ENCODE measurements around the gene PMIS2. TPM values are rescaled to one million over a fixed set of nuclear protein-coding genes. Genes with fewer than 3 reads are reported as not detected.

Gene PMIS2
- total RNA-seq, 8 experiments from 2014 or later: 0.66 TPM; not detected in 7

DNA sequence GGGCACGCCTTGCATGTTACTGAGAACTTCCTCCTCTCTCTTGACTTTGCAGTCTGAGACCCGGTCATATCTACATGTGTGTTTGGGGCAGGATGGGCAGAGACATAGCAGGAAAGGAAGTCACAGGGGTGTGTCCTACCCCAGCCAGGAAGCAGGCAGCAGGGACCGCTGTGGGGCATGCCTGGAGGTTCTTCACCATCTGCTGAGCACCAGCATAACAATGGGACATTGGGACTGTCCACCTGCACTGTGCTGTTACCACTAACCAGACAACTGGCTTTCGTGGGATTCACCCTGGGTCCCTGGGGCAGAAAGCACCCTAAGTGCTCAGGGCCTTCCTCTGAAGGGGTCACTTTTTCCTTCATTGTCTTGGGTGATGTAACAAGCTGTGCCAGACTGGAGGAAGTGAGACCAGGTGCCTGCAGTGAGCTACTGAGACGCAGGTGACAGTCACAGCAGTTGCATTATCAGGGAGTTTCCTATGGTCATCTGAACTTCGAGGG lies 23.9 kb downstream of the PMIS2 start:
- 0 to 75% (median 53%) methylated on average over 1 to 3 of the region's 6 CpGs; no CpG with 5 or more reads in 5 of the 10 experiments for WGBS, 10 experiments
- in situ Hi-C loops (cut with MboI; ENCODE audit: low pct_unique_long_range_greater_than_20kb in 2 of 9, low sequenced_read_pairs in 9 of 9, unreplicated experiment in 9 of 9): no loop called here

DNA sequence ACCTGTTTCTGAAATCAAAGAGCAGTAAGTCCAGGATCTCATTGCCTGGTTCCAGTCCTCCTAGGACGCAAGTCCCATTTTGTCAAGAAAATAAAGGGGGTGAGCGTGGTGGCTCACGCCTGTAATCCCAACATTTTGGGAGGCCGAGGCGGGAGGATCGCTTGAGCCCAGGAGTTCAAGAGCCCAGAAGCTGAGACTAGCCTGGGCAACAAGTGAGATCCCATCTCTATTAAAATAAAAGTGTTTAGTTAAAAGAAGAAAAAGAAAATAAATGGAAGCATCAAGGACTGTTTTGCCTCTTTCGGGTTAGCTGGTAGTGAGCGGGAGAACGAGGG lies 26.2 kb downstream of the PMIS2 start:
- ATAC-seq (replicated peaks in 6 of 8): peak in 1 of 8 experiments; percentile 9

More for the DNA sequence above, 23.9 kb downstream of the PMIS2 start:
- Histone ChIP-seq H3K27ac (no peak overlapping the region), H3K4me3 (no peak overlapping the region), H3K4me1 (replicated peaks in 1 of 2) (peaks cover 2 to 5% of the 10 kb centered on the region in 2 donors)
- ATAC-seq (replicated peaks in 6 of 8): no peak

DNA sequence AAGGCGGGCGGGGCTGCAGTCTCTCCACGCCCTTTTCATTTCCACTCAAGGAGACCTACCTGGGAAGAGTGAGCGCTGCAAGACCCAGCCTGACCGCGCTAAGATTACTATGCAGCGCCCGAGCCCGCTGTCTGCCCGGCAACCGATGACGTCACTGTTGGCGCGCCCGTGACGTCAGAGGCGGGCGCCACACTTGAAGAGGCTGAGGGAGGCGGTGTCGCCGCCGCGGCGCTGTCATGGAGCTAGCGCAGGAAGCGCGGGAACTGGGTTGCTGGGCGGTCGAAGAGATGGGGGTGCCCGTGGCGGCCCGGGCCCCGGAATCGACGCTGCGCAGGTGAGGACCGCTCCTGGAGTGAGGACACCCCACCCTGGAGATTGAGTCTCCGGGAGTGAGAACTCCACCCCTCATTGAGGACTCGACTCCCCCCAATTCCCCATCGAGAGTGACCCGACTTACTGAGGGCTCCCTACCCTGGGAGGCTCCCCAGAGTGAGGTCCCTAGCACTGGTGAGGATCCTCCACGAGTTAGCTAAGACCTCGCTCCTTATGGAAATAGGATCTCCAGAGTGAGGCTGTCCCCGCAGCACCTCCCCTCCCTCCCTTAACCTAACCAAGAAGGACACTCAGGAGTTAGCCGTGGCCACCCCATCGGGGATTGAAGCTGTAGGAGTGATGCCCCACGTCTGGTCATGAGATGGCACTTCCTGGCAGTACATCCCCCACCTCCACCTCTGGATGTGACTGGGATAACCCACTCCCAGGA lies 26.8 kb downstream of the PMIS2 start, which contains the start of gene HAUS5:
HAUS5 (plus strand) TSS at position 177 of the 763 bp plus-strand sequence; CDS start at position 237, 60 bp downstream.
- in situ Hi-C loops (cut with MboI; ENCODE audit: low pct_unique_long_range_greater_than_20kb in 2 of 9, low sequenced_read_pairs in 9 of 9, unreplicated experiment in 9 of 9): no loop called here
- peak; percentile 96 to 100 (median 99) for ATAC-seq (replicated peaks in 6 of 8)
- 0 to 10% (median 0%) methylated on average over 1 to 14 of the region's 47 CpGs; no CpG with 5 or more reads in 3 of the 10 experiments for WGBS, 10 experiments
- H3K27ac ChIP-seq: peak within 1 kb of the TSS in 1 of 2 donors; percentile 57
- peaks cover 2 to 5% of the 10 kb centered on the region in 2 donors for H3K4me1 ChIP-seq (replicated peaks in 1 of 2)
- peak within 1 kb of the TSS; percentile 69 to 99 (median 77) for H3K4me3 ChIP-seq

More for the DNA sequence above, 26.2 kb downstream of the PMIS2 start:
- Histone ChIP-seq H3K4me3 (peak overlapping the region; percentile 69 to 99 (median 77)), H3K4me1 (replicated peaks in 1 of 2) (peaks cover 2 to 5% of the 10 kb centered on the region in 2 donors), H3K27ac (no peak overlapping the region)
- in situ Hi-C loops (cut with MboI; ENCODE audit: low pct_unique_long_range_greater_than_20kb in 2 of 9, low sequenced_read_pairs in 9 of 9, unreplicated experiment in 9 of 9): no loop called here
- 0 to 62% (median 6%) methylated on average over 1 to 6 of the region's 9 CpGs; no CpG with 5 or more reads in 4 of the 10 experiments for WGBS, 10 experiments

DNA sequence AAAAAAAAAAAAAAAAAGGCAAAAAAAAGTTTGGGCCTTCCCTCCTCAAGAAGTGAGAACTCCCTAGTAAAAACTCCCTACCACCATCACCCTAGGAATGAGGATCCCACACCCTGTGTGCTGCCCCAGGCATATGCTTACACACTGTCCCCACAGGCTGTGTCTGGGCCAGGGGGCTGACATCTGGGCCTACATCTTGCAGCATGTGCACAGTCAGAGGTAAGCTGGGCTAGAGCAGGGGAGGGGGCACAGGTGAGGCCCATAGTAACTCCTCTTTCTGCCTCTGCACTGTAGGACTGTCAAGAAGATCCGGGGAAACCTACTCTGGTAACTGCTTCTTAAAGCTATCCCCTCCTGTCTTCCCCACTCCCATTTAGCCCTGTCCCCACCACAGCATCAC lies 27.6 kb downstream of the PMIS2 start:
- in situ Hi-C loops (cut with MboI; ENCODE audit: low pct_unique_long_range_greater_than_20kb in 2 of 9, low sequenced_read_pairs in 9 of 9, unreplicated experiment in 9 of 9): no loop called here
- Histone ChIP-seq H3K27ac (no peak overlapping the region), H3K4me1 (replicated peaks in 1 of 2) (peaks cover 2 to 5% of the 10 kb centered on the region in 2 donors), H3K4me3 (peak overlapping the region in 1 of 5 donors; percentile 85)
- ATAC-seq (replicated peaks in 6 of 8): no peak
- WGBS, 10 experiments: 67 to 80% methylated on average over 1 of the region's 1 CpG; no CpG with 5 or more reads in 8 of the 10 experiments

DNA sequence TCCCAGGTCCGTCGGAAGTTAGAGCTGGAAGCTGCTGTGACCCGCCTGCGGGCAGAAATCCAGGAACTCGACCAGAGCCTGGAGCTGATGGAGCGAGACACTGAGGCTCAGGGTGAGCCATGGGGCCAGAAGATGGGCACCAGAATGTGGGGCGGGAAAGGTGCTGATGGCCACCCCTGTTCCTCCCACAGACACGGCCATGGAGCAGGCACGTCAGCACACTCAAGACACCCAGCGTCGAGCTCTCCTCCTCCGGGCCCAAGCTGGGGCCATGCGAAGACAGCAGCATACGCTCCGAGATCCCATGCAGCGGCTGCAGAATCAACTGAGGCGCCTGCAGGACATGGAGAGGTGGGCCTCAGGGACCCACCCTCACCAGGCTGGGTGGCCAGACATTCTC lies 29.1 kb downstream of the PMIS2 start:
- no peak overlapping the region for H3K27ac ChIP-seq
- H3K4me1 ChIP-seq (replicated peaks in 1 of 2): peaks cover 2 to 5% of the 10 kb centered on the region in 2 donors
- no peak overlapping the region for H3K4me3 ChIP-seq
- in situ Hi-C loops (cut with MboI; ENCODE audit: low pct_unique_long_range_greater_than_20kb in 2 of 9, low sequenced_read_pairs in 9 of 9, unreplicated experiment in 9 of 9): no loop called here
- ATAC-seq (replicated peaks in 6 of 8): no peak
- 85 to 100% (median 92%) methylated on average over 1 to 6 of the region's 17 CpGs; no CpG with 5 or more reads in 5 of the 10 experiments for WGBS, 10 experiments

DNA sequence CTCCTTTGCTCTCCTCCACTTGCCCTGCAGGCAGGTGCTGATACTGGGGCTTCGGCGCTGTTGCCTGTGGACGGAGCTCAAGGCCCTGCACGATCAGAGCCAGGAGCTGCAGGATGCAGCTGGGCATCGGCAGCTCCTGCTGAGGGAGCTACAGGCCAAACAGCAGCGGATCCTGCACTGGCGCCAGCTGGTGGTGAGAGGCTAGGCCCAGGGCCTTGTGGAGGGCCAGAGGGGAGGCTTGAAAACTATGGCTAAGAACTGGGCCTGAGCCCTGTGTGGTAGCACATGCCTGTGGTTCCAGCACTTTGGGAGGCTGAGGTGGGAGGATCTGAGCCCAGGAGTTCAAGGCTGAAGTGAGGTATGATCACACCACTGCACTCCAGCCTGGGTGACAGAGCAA lies 32.9 kb downstream of the PMIS2 start:
- in situ Hi-C loops (cut with MboI; ENCODE audit: low pct_unique_long_range_greater_than_20kb in 2 of 9, low sequenced_read_pairs in 9 of 9, unreplicated experiment in 9 of 9): no loop called here
- ATAC-seq (replicated peaks in 6 of 8): no peak
- Histone ChIP-seq H3K4me3 (no peak overlapping the region), H3K4me1 (replicated peaks in 1 of 2) (no peaks in the 10 kb centered on the region), H3K27ac (no peak overlapping the region)
- WGBS, 10 experiments: 38 to 100% (median 40%) methylated on average over 1 to 3 of the region's 7 CpGs; no CpG with 5 or more reads in 7 of the 10 experiments

DNA sequence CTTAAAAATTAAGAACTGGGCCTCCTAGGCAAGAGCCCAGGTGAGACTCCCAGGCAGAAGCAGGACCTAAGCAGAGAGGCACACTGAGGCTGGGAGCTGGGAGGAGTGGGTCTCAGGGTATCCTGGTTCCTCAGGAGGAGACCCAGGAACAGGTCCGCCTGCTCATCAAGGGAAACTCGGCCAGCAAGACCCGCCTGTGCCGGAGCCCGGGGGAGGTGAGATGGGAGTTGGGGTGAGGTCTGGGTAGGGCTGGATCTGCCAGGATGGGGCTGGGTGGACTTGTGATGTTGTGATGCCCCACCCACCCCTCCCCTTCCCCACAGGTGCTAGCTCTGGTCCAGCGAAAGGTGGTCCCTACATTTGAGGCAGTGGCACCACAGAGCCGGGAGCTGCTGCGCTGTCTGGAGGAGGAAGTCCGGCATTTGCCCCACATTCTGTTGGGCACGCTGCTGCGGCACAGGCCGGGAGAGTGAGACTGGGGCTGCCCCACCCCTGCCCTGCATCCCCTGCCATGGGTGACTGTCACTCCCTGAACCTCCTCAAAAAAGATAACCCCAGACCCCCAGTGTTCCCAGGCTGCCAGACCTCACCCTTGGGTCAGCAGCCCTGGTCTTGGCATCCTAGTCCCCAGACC lies 33.4 kb downstream of the PMIS2 start:
- in situ Hi-C loops (cut with MboI; ENCODE audit: low pct_unique_long_range_greater_than_20kb in 2 of 9, low sequenced_read_pairs in 9 of 9, unreplicated experiment in 9 of 9): no loop called here
- H3K4me3 ChIP-seq: no peak overlapping the region
- WGBS, 10 experiments: 100% methylated on average over 1 of the region's 12 CpGs; no CpG with 5 or more reads in 8 of the 10 experiments
- H3K27ac ChIP-seq: no peak overlapping the region
- ATAC-seq (replicated peaks in 6 of 8): peak in 1 of 8 experiments; percentile 14
- no peaks in the 10 kb centered on the region for H3K4me1 ChIP-seq (replicated peaks in 1 of 2)

DNA sequence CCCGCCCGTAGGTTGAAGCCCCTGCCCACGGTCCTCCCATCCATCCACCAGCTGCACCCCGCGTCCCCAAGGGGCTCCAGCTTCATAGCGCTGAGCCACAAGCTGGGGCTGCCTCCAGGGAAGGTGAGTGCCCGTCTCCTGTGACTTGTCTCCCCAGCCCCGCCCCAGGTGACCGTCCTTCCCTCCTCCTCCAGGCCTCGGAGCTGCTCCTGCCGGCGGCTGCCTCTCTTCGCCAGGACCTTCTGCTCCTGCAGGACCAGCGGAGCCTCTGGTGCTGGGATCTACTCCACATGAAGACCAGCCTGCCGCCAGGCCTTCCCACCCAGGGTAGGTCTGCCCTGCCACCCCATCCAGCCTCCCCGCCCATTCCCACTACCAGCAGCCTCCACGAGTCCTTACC lies 34.0 kb downstream of the PMIS2 start:
- no peak overlapping the region for H3K4me3 ChIP-seq
- WGBS, 10 experiments: 95 to 100% methylated on average over 1 to 5 of the region's 17 CpGs; no CpG with 5 or more reads in 8 of the 10 experiments
- in situ Hi-C loops (cut with MboI; ENCODE audit: low pct_unique_long_range_greater_than_20kb in 2 of 9, low sequenced_read_pairs in 9 of 9, unreplicated experiment in 9 of 9): no loop called here
- H3K4me1 ChIP-seq (replicated peaks in 1 of 2): no peaks in the 10 kb centered on the region
- no peak for ATAC-seq (replicated peaks in 6 of 8)
- H3K27ac ChIP-seq: no peak overlapping the region

DNA sequence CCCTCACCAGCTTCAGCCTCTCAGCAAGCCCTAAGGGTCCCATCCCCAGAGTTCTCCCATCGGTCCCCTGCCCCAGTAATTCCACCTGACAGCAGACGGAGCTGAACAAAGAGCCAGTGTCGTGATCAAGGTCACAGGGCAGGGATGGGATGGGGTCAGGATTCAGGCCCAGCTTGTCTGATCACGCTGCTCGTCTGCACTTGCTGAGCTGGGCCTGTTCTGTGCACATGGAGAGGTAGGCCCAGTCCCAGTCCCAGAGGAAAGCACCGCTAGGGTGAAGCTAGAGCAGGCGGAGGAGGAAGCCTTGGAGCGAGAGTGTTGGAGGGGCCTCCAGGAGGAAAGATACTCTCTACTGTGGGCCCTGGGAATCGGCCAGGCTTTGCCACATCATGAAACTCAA lies 35.7 kb downstream of the PMIS2 start:
- Histone ChIP-seq H3K4me3 (no peak overlapping the region), H3K27ac (no peak overlapping the region), H3K4me1 (replicated peaks in 1 of 2) (no peaks in the 10 kb centered on the region)
- in situ Hi-C loops (cut with MboI; ENCODE audit: low pct_unique_long_range_greater_than_20kb in 2 of 9, low sequenced_read_pairs in 9 of 9, unreplicated experiment in 9 of 9): no loop called here
- ATAC-seq (replicated peaks in 6 of 8): no peak
- WGBS, 10 experiments: 60 to 100% (median 88%) methylated on average over 2 to 4 of the region's 9 CpGs; no CpG with 5 or more reads in 6 of the 10 experiments

DNA sequence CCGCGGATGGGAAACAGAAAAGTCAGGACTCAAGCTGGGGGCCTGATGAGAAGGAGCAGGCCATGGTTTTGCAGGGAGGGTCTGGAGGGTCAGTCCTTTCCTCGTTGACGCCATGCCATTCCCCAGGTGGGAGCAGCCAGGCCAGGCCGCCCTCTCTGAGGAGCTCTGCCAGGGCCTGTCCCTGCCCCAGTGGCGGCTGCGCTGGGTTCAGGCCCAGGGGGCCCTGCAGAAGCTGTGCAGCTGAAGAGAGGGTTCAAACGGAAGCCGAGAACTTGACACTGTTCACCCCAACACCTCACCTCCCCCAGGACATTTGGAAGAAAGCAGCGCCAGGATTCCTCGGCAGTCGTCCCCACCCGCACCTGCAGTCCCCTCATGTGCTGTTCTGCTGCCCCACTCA lies 36.8 kb downstream of the PMIS2 start:
- no peak overlapping the region for H3K27ac ChIP-seq
- 78 to 93% methylated on average over 4 to 8 of the region's 13 CpGs; no CpG with 5 or more reads in 8 of the 10 experiments for WGBS, 10 experiments
- H3K4me3 ChIP-seq: no peak overlapping the region
- no peak for ATAC-seq (replicated peaks in 6 of 8)
- in situ Hi-C loops (cut with MboI; ENCODE audit: low pct_unique_long_range_greater_than_20kb in 2 of 9, low sequenced_read_pairs in 9 of 9, unreplicated experiment in 9 of 9): no loop called here
- H3K4me1 ChIP-seq (replicated peaks in 1 of 2): peaks cover 0 to 2% of the 10 kb centered on the region in 2 donors

DNA sequence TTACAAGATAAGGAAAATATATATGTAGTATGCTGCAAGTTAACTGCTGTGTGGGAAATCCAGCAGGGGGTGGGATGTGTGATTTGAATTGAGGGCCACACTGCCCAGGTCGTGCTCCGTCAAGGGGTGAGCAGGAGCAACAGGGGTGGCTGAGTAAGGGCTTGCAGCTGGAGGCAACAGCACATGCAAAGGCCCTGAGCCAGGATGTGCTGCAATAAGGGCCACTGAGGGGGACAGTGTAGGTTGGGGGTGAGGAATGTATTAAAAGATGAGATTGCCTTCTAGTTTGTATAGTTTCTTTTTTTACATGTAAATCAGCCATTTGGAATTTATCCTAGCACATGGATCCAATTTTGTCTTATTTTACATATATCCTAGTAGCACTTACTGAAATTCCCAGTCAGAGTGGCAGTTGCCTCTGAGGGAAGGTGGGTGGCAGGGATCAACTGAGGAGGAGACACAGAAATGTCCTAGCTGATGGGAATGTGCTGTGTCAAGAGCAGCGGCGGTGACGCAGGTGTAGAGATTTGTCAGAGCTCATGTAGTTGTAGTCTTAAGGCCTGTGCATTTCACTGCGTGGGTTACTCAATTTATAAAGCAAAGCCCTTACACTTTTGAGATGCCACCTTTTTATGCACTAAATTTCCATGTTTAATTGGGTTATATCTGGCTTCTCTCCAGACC lies 37.5 kb downstream of the PMIS2 start:
- 77 to 100% (median 91%) methylated on average over 1 to 6 of the region's 6 CpGs; no CpG with 5 or more reads in 1 of the 10 experiments for WGBS, 10 experiments
- no peak for ATAC-seq (replicated peaks in 6 of 8)
- in situ Hi-C loops (cut with MboI; ENCODE audit: low pct_unique_long_range_greater_than_20kb in 2 of 9, low sequenced_read_pairs in 9 of 9, unreplicated experiment in 9 of 9): no loop called here

DNA sequence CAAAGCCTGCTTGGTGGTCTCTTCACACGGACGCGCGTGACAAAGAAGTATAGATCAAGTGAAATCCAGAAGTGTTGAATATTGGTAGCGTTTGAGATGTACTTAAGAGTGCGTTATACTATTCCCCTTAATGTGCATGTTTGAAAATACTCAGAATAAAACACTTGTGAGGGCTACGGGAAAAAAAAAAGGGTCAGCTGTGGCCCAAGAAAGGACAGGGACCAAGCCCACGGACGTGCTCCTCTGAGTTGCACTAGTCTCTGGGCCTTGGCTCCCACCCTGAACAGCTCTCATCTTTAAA lies 42.2 kb downstream of the PMIS2 start:
- peak overlapping the region in 1 of 2 donors; percentile 27 for H3K27ac ChIP-seq

More for the DNA sequence above, 37.5 kb downstream of the PMIS2 start:
- Histone ChIP-seq H3K27ac (no peak overlapping the region), H3K4me3 (no peak overlapping the region), H3K4me1 (replicated peaks in 1 of 2) (peaks cover 0 to 6% of the 10 kb centered on the region in 2 donors)

More for the DNA sequence above, 42.2 kb downstream of the PMIS2 start:
- Histone ChIP-seq H3K4me1 (replicated peaks in 1 of 2) (peaks cover 6 to 10% of the 10 kb centered on the region in 2 donors), H3K4me3 (peak overlapping the region; percentile 86 to 96 (median 91))
- WGBS, 10 experiments: 0 to 38% (median 15%) methylated on average over 1 to 9 of the region's 9 CpGs; no CpG with 5 or more reads in 2 of the 10 experiments
- ATAC-seq (replicated peaks in 6 of 8): no peak
- in situ Hi-C loops (cut with MboI; ENCODE audit: low pct_unique_long_range_greater_than_20kb in 2 of 9, low sequenced_read_pairs in 9 of 9, unreplicated experiment in 9 of 9): no loop called here
